NT2/D1 (cell line): Measurements from ENCODE around the gene FER1L5.

Experiments used
- DNase-seq: peaks from one replicate; pipeline ENCODE4 v3.0.0-alpha.2; 2011; ENCODE audit warnings: low read depth, low spot score
- H3K27me3 ChIP-seq: 2 replicates; pipeline ENCODE4 v1.6.0; 2011; ENCODE audit warnings: mild to moderate bottlenecking; ENCODE audit not compliant: insufficient read length, insufficient read depth
- H3K36me3 ChIP-seq: 2 replicates; pipeline ENCODE4 v1.6.1; 2011; ENCODE audit warnings: mild to moderate bottlenecking, low read length, mixed read lengths; ENCODE audit not compliant: insufficient read depth, insufficient read length
- H3K4me1 ChIP-seq: 2 replicates; pipeline ENCODE4 v1.5.1; 2011; ENCODE audit not compliant: insufficient read depth, insufficient read length
- H3K4me3 ChIP-seq: 2 replicates; pipeline ENCODE4 v1.5.1; 2011; ENCODE audit warnings: low read depth; ENCODE audit not compliant: insufficient read length
- H3K9ac ChIP-seq: 2 replicates; pipeline ENCODE4 v1.6.0; 2011; ENCODE audit warnings: low read depth; ENCODE audit not compliant: insufficient read length
- H3K9me3 ChIP-seq: 2 replicates; pipeline ENCODE4 v1.5.1; 2011; ENCODE audit warnings: mild to moderate bottlenecking, low read length; ENCODE audit not compliant: insufficient read depth
- SUZ12 ChIP-seq: IDR thresholded peaks from 2 replicates; pipeline ENCODE4 v1.6.1; 2011; ENCODE audit not compliant: insufficient read length, insufficient read depth; ENCODE audit errors: extremely low read depth
- YY1 ChIP-seq: IDR thresholded peaks from 2 replicates; pipeline ENCODE4 v1.6.1; 2011; ENCODE audit not compliant: insufficient read length, insufficient read depth
- ZNF274 ChIP-seq: IDR thresholded peaks from 2 replicates; pipeline ENCODE4 v1.6.1; 2011; ENCODE audit warnings: mild to moderate bottlenecking, low read depth, low read length

The FER1L5 gene

DNA sequence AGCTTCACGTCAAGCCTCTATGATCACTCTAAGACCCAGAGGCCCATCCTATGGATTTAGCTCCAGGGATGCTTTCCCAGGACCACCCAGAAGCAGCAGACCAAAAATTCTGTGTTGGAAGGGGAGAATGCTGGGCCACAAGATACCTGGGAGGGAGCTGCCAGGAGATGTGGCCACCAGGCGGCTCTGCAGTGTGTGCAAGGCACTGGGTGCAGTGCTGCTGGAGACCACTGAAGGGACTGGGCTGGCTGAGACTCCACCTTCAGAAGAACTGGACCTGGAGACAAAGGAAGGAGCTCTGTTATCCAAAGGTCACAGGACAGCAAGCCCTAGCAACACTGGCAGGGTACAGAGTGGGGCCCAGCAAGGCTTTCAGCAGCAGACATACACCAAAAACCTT, 38.5 kb upstream of the FER1L5 start:
- Histone ChIP-seq H3K9ac (no peak overlapping the region), H3K4me1 (no peaks in the 10 kb centered on the region), H3K4me3 (no peak overlapping the region), H3K9me3 (no peaks in the 10 kb centered on the region), H3K27me3 (no peaks in the 10 kb centered on the region), H3K36me3 (peaks cover 97% of the 10 kb centered on the region)
- no peak for DNase-seq
- TF ChIP-seq ZNF274 = no peak

GRCh38 chr2:96608469-96609455, 33.8 kb upstream of the FER1L5 start:
- Histone ChIP-seq H3K36me3 (peaks cover 98% of the 10 kb centered on the region), H3K27me3 (no peaks in the 10 kb centered on the region), H3K4me3 (no peak overlapping the region), H3K4me1 (no peaks in the 10 kb centered on the region), H3K9me3 (no peaks in the 10 kb centered on the region), H3K9ac (no peak overlapping the region)
- TF ChIP-seq ZNF274 (no peak), SUZ12 (no peak), YY1 (no peak)
- DNase-seq = no peak

DNA sequence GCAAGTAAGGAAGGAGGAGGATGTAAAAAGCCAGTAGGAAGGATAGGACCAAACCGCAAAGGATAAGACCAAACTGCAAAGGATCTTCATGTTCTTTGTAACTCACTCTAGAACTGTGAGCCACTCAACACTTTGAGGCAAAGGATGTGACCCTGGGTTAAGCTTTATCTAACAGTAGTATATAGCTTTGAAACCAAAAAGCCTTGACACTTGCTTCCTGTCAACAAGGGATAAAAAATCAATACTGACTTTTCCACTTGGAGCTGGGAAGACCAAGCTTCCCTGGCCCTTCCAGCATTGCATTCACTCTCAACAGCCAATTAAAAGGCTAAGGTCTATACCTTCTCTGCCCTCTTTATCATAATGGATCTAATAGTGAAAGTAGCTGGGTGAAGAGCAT, 26.4 kb upstream of the FER1L5 start:
- TF ChIP-seq SUZ12 (no peak), ZNF274 (no peak), YY1 (no peak)
- DNase-seq = no peak
- Histone ChIP-seq H3K9me3 (no peaks in the 10 kb centered on the region), H3K4me3 (no peak overlapping the region), H3K4me1 (no peaks in the 10 kb centered on the region), H3K36me3 (peaks cover 70% of the 10 kb centered on the region), H3K27me3 (no peaks in the 10 kb centered on the region), H3K9ac (no peak overlapping the region)

- H3K9me3 ChIP-seq = no peaks in the 10 kb centered on the region
- peaks cover 66% of the 10 kb centered on the region for H3K36me3 ChIP-seq
- no peak overlapping the region for H3K4me3 ChIP-seq
- H3K4me1 ChIP-seq = no peaks in the 10 kb centered on the region
- H3K27me3 ChIP-seq = no peaks in the 10 kb centered on the region
- no peak overlapping the region for H3K9ac ChIP-seq
- TF ChIP-seq SUZ12 (no peak), YY1 (no peak), ZNF274 (no peak)
- no peak for DNase-seq
Observed at GRCh38 chr2:96616535-96616934, 26.0 kb upstream of the FER1L5 start.

DNA sequence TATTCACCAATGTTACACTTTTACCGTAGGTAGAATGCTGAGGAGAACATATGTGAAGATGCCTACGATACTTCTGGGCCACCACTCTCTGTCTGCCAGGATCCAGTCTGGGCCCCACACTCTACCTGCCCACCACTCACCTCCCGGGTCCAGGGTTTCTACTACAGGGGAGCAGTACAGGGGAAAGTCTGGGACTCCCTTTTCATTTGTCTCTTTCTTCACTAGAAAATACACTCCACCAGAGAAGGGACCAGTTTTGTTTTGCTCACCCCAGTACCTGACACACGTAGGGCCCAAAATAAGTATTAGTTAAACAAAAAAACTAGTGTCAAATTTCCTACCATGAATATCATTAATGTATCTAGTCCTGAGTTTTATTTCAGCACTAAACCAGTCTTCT, 25.6 kb upstream of the FER1L5 start:
- no peaks in the 10 kb centered on the region for H3K27me3 ChIP-seq
- H3K9ac ChIP-seq = no peak overlapping the region
- no peaks in the 10 kb centered on the region for H3K9me3 ChIP-seq
- no peaks in the 10 kb centered on the region for H3K4me1 ChIP-seq
- H3K4me3 ChIP-seq = no peak overlapping the region
- H3K36me3 ChIP-seq = peaks cover 62% of the 10 kb centered on the region
- no peak for DNase-seq
- no peak for TF ChIP-seq SUZ12
- no peak for TF ChIP-seq YY1
- no peak for TF ChIP-seq ZNF274

- Histone ChIP-seq H3K36me3 (peaks cover 44% of the 10 kb centered on the region), H3K4me1 (no peaks in the 10 kb centered on the region), H3K4me3 (no peak overlapping the region), H3K9me3 (no peaks in the 10 kb centered on the region), H3K27me3 (no peaks in the 10 kb centered on the region), H3K9ac (no peak overlapping the region)
- DNase-seq = no peak
- TF ChIP-seq SUZ12 = no peak
- no peak for TF ChIP-seq ZNF274
- TF ChIP-seq YY1 = no peak
Observed at GRCh38 chr2:96618596-96619283, 23.8 kb upstream of the FER1L5 start.

DNA sequence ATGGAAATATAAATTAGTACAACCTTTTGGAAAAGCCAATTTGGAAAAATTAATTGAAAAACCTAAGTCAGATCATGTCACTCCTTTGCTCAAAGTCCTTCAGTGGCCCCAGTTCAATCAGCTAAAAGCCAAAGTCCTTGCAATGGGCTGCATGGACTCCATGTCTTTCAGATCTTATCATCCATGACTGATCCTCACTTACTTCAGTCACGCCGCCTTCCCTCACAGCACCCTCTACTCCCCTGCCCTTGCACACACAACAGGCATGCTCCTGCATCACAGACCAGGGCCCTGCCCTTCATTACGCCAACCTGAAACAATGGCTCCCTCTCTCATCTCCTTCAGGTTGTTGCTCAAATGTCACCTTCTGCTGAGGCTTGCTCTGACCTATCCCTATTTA, 20.0 kb upstream of the FER1L5 start:
- H3K27me3 ChIP-seq = no peaks in the 10 kb centered on the region
- no peak overlapping the region for H3K9ac ChIP-seq
- no peak overlapping the region for H3K4me3 ChIP-seq
- no peak for DNase-seq
- H3K36me3 ChIP-seq = peaks cover 38% of the 10 kb centered on the region
- no peaks in the 10 kb centered on the region for H3K9me3 ChIP-seq
- TF ChIP-seq SUZ12 (no peak), YY1 (no peak), ZNF274 (no peak)
- no peaks in the 10 kb centered on the region for H3K4me1 ChIP-seq
